ENCODE data around the gene KICS2. TPM values are rescaled to one million over a fixed set of nuclear protein-coding genes. Genes with fewer than 3 reads are reported as not detected.
A peak's percentile ranks its signal among the peaks of the same experiment; 100 is the strongest.
"Not testable (repeated sequence)": the region's sequence is repeated elsewhere in the genome, so short reads cannot be mapped to it uniquely, and the experiment has no call there.

The KICS2 gene
- total RNA-seq, 1 donor from 2014 or later = 6.0 TPM

- no peak for TF ChIP-seq CTCF (conservative IDR thresholded peaks at IDR 0.05)
- Mint-ChIP-seq H3K4me1 (ENCODE audit: unreplicated experiment) (no peaks in the 10 kb centered on the region), H3K9me3 (no peaks in the 10 kb centered on the region), H3K36me3 (no peaks in the 10 kb centered on the region), H3K27ac (no peak overlapping the region), H3K4me3 (no peak overlapping the region), H3K27me3 (peaks cover 4% of the 10 kb centered on the region)
- DNase-seq (ENCODE audit: extremely low spot score, unreplicated experiment) = no peak
These were observed 7.1 kb upstream of the KICS2 start for GRCh38 chr12:64229240-64229639.

- peak overlapping the region; percentile 16 for H3K4me3 Mint-ChIP-seq
- H3K9me3 Mint-ChIP-seq = no peaks in the 10 kb centered on the region
- peaks cover 10% of the 10 kb centered on the region for H3K4me1 Mint-ChIP-seq (ENCODE audit: unreplicated experiment)
- DNase-seq (ENCODE audit: extremely low spot score, unreplicated experiment) = no peak
- TF ChIP-seq CTCF (conservative IDR thresholded peaks at IDR 0.05) = no peak
- no peaks in the 10 kb centered on the region for H3K36me3 Mint-ChIP-seq
- H3K27me3 Mint-ChIP-seq = peaks cover 4% of the 10 kb centered on the region
- no peak overlapping the region for H3K27ac Mint-ChIP-seq
These were observed 3.5 kb upstream of the KICS2 start for GRCh38 chr12:64225626-64226025.

GRCh38 chr12:64221651-64222008, 466 bp downstream of the KICS2 start:
- H3K9me3 Mint-ChIP-seq = no peaks in the 10 kb centered on the region
- H3K4me1 Mint-ChIP-seq (ENCODE audit: unreplicated experiment) = peaks cover 16% of the 10 kb centered on the region
- no peak for TF ChIP-seq CTCF (conservative IDR thresholded peaks at IDR 0.05)
- peak overlapping the region; percentile 90 for H3K27ac Mint-ChIP-seq
- no peaks in the 10 kb centered on the region for H3K36me3 Mint-ChIP-seq
- DNase-seq (ENCODE audit: extremely low spot score, unreplicated experiment) = peak; percentile 82
- H3K27me3 Mint-ChIP-seq = peaks cover 4% of the 10 kb centered on the region
- peak overlapping the region; percentile 93 for H3K4me3 Mint-ChIP-seq

DNA sequence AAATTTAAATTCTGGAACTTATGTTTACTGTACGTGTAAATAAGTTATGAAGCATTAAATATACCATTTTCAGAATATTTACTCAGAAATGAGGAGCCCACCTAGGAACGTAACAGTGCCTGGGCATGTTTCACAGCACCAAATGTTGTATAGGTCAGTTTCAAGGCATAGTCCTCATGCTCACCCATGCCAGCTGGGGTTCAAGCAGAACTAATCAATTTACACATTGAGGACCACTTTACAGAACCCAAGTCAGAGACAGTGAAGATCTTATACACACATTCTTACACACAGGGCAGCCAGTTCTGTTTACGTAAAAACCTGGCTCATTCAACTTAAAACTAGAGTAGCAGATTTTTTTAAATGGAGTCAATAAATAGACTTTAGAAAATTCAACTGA, 2.0 kb downstream of the KICS2 start:
- H3K27me3 Mint-ChIP-seq = no peaks in the 10 kb centered on the region
- no peak overlapping the region for H3K27ac Mint-ChIP-seq
- DNase-seq (ENCODE audit: extremely low spot score, unreplicated experiment) = no peak
- TF ChIP-seq CTCF (conservative IDR thresholded peaks at IDR 0.05) = no peak
- H3K9me3 Mint-ChIP-seq = no peaks in the 10 kb centered on the region
- no peak overlapping the region for H3K4me3 Mint-ChIP-seq
- no peaks in the 10 kb centered on the region for H3K36me3 Mint-ChIP-seq
- H3K4me1 Mint-ChIP-seq (ENCODE audit: unreplicated experiment) = peaks cover 16% of the 10 kb centered on the region

DNA sequence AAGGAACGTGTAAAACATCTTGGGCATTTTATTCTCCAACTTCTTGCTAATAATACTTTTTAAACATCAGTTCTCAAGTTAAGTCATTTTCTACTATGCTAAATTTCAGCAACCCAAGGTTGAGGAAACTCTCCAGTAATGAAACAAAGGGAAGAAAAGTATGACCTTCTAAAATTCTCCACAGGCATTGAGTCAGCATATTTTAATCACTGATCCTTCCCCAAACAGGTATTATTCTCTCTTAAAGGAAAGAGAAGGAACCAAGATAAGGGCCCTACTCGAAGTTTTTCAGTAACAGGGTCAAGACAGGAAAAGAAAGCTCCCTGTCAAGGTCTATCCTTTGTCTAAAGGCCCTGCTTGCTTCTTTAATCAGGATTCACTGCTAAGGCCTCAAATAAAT, 3.0 kb downstream of the KICS2 start:
- H3K4me3 Mint-ChIP-seq = peak overlapping the region; percentile 64
- H3K27me3 Mint-ChIP-seq = no peaks in the 10 kb centered on the region
- no peaks in the 10 kb centered on the region for H3K9me3 Mint-ChIP-seq
- TF ChIP-seq CTCF (conservative IDR thresholded peaks at IDR 0.05) = no peak
- H3K36me3 Mint-ChIP-seq = no peaks in the 10 kb centered on the region
- peaks cover 16% of the 10 kb centered on the region for H3K4me1 Mint-ChIP-seq (ENCODE audit: unreplicated experiment)
- peak overlapping the region; percentile 32 for H3K27ac Mint-ChIP-seq
- DNase-seq (ENCODE audit: extremely low spot score, unreplicated experiment) = no peak

DNA sequence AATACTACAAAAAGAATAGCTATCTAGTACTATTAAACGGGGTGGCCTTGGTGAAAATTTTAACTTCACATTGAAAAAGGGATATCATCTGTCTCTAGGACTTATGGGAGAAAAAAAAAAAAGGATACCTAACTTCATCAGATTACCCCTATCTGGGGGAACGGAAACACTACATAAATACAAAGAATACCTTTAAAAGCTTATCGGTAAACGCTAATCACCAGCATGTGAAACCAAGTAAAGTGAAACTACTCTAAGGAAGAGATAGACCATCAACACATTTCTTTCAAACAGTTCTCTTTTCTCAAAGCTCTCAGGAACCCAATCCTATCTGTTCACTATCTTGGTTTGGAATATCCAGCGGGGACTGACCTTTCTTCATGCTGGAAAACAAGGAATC, 3.5 kb downstream of the KICS2 start:
- Mint-ChIP-seq H3K27ac (peak overlapping the region; percentile 63), H3K27me3 (no peaks in the 10 kb centered on the region), H3K9me3 (no peaks in the 10 kb centered on the region), H3K4me3 (no peak overlapping the region), H3K4me1 (ENCODE audit: unreplicated experiment) (peaks cover 16% of the 10 kb centered on the region), H3K36me3 (peaks cover 5% of the 10 kb centered on the region)
- no peak for TF ChIP-seq CTCF (conservative IDR thresholded peaks at IDR 0.05)
- no peak for DNase-seq (ENCODE audit: extremely low spot score, unreplicated experiment)

- not testable (repeated sequence) for H3K27me3 Mint-ChIP-seq; H3K36me3 Mint-ChIP-seq; H3K9me3 Mint-ChIP-seq; DNase-seq (ENCODE audit: extremely low spot score, unreplicated experiment); H3K4me3 Mint-ChIP-seq; H3K27ac Mint-ChIP-seq
- H3K4me1 Mint-ChIP-seq (ENCODE audit: unreplicated experiment) = peaks cover 16% of the 10 kb centered on the region
These were observed 4.5 kb downstream of the KICS2 start for GRCh38 chr12:64217643-64218042.

Data from type B pancreatic cell (in vitro differentiated cells).